ENCODE measurements around the gene TRIM54.

Gene TRIM54

DNA sequence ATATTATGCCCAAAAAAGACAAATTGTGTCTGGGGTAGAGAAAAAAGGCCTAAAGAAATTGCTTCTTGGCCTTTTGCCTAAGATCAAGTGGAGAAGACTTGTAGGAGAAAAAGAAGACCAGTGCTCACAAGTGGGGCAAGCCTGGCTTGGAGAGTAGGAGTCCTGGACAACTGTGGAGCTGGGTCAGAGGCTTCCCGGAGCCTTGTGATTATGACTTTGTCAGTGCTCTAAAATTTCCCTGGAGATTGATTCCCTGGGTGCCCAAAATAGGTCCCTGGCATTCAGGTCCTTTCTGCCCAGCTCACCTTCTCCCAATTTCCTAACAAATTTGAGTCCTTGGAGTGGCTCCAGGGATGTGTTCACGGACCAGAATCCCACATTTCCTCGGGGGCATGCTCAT, 787 bp upstream of the TRIM54 start:
- Histone ChIP-seq H3K27ac (ENCODE audit: insufficient read depth, low read depth, low read length, poor library complexity, severe bottlenecking) (no peak overlapping the region), H3K36me3 (ENCODE audit: control insufficient read depth, insufficient read depth, low read length) (no peaks in the 10 kb centered on the region), H3K4me1 (ENCODE audit: control insufficient read depth, insufficient read depth, low read length) (peaks cover 9% of the 10 kb centered on the region), H3K4me3 (ENCODE audit: insufficient read depth, low read depth, low read length) (no peak overlapping the region), H3K27me3 (ENCODE audit: control insufficient read depth, insufficient read depth, low read length, poor library complexity, severe bottlenecking) (peaks cover 8% of the 10 kb centered on the region), H3K9me3 (ENCODE audit: control insufficient read depth, low read length) (no peaks in the 10 kb centered on the region)
- WGBS, 2 experiments = 89 to 92% methylated on average over 3 of the region's 3 CpGs

GRCh38 chr2:27282892-27283291, 663 bp downstream of the TRIM54 start:
- WGBS, 2 experiments = 47 to 53% methylated on average over 5 of the region's 5 CpGs
- no peak overlapping the region for H3K4me3 ChIP-seq (ENCODE audit: insufficient read depth, low read depth, low read length)
- peaks cover 8% of the 10 kb centered on the region for H3K27me3 ChIP-seq (ENCODE audit: control insufficient read depth, insufficient read depth, low read length, poor library complexity, severe bottlenecking)
- H3K36me3 ChIP-seq (ENCODE audit: control insufficient read depth, insufficient read depth, low read length) = no peaks in the 10 kb centered on the region
- H3K9me3 ChIP-seq (ENCODE audit: control insufficient read depth, low read length) = no peaks in the 10 kb centered on the region
- H3K27ac ChIP-seq (ENCODE audit: insufficient read depth, low read depth, low read length, poor library complexity, severe bottlenecking) = no peak overlapping the region
- peaks cover 9% of the 10 kb centered on the region for H3K4me1 ChIP-seq (ENCODE audit: control insufficient read depth, insufficient read depth, low read length)

- 80% methylated on average over 1 of the region's 1 CpG; no CpG with 5 or more reads in 1 of the 2 experiments for WGBS, 2 experiments
Observed at GRCh38 chr2:27284996-27285395, 2.8 kb downstream of the TRIM54 start.

GRCh38 chr2:27285481-27285880, 3.3 kb downstream of the TRIM54 start:
- 58 to 64% methylated on average over 5 to 6 of the region's 6 CpGs for WGBS, 2 experiments
- Histone ChIP-seq H3K27me3 (ENCODE audit: control insufficient read depth, insufficient read depth, low read length, poor library complexity, severe bottlenecking) (peaks cover 8% of the 10 kb centered on the region), H3K36me3 (ENCODE audit: control insufficient read depth, insufficient read depth, low read length) (no peaks in the 10 kb centered on the region), H3K9me3 (ENCODE audit: control insufficient read depth, low read length) (no peaks in the 10 kb centered on the region), H3K4me1 (ENCODE audit: control insufficient read depth, insufficient read depth, low read length) (peaks cover 9% of the 10 kb centered on the region), H3K4me3 (ENCODE audit: insufficient read depth, low read depth, low read length) (no peak overlapping the region), H3K27ac (ENCODE audit: insufficient read depth, low read depth, low read length, poor library complexity, severe bottlenecking) (no peak overlapping the region)

More at GRCh38 chr2:27284996-27285395, 2.8 kb downstream of the TRIM54 start:
- Histone ChIP-seq H3K36me3 (ENCODE audit: control insufficient read depth, insufficient read depth, low read length) (no peaks in the 10 kb centered on the region), H3K9me3 (ENCODE audit: control insufficient read depth, low read length) (no peaks in the 10 kb centered on the region), H3K4me3 (ENCODE audit: insufficient read depth, low read depth, low read length) (no peak overlapping the region), H3K27me3 (ENCODE audit: control insufficient read depth, insufficient read depth, low read length, poor library complexity, severe bottlenecking) (peaks cover 8% of the 10 kb centered on the region), H3K27ac (ENCODE audit: insufficient read depth, low read depth, low read length, poor library complexity, severe bottlenecking) (no peak overlapping the region), H3K4me1 (ENCODE audit: control insufficient read depth, insufficient read depth, low read length) (peaks cover 9% of the 10 kb centered on the region)

GRCh38 chr2:27288610-27289009, 6.4 kb downstream of the TRIM54 start:
- peaks cover 10% of the 10 kb centered on the region for H3K27me3 ChIP-seq (ENCODE audit: control insufficient read depth, insufficient read depth, low read length, poor library complexity, severe bottlenecking)
- 88 to 100% methylated on average over 2 to 3 of the region's 3 CpGs for WGBS, 2 experiments
- H3K4me3 ChIP-seq (ENCODE audit: insufficient read depth, low read depth, low read length) = no peak overlapping the region
- H3K4me1 ChIP-seq (ENCODE audit: control insufficient read depth, insufficient read depth, low read length) = no peaks in the 10 kb centered on the region
- H3K9me3 ChIP-seq (ENCODE audit: control insufficient read depth, low read length) = no peaks in the 10 kb centered on the region
- H3K36me3 ChIP-seq (ENCODE audit: control insufficient read depth, insufficient read depth, low read length) = no peaks in the 10 kb centered on the region
- no peak overlapping the region for H3K27ac ChIP-seq (ENCODE audit: insufficient read depth, low read depth, low read length, poor library complexity, severe bottlenecking)

GRCh38 chr2:27290549-27290948, 8.3 kb downstream of the TRIM54 start:
- H3K4me1 ChIP-seq (ENCODE audit: control insufficient read depth, insufficient read depth, low read length) = no peaks in the 10 kb centered on the region
- no peaks in the 10 kb centered on the region for H3K9me3 ChIP-seq (ENCODE audit: control insufficient read depth, low read length)
- no peaks in the 10 kb centered on the region for H3K36me3 ChIP-seq (ENCODE audit: control insufficient read depth, insufficient read depth, low read length)
- H3K27ac ChIP-seq (ENCODE audit: insufficient read depth, low read depth, low read length, poor library complexity, severe bottlenecking) = no peak overlapping the region
- no peak overlapping the region for H3K4me3 ChIP-seq (ENCODE audit: insufficient read depth, low read depth, low read length)
- 93 to 98% methylated on average over 5 of the region's 5 CpGs for WGBS, 2 experiments
- H3K27me3 ChIP-seq (ENCODE audit: control insufficient read depth, insufficient read depth, low read length, poor library complexity, severe bottlenecking) = peaks cover 6% of the 10 kb centered on the region

GRCh38 chr2:27291865-27292264, 9.6 kb downstream of the TRIM54 start:
- no peaks in the 10 kb centered on the region for H3K4me1 ChIP-seq (ENCODE audit: control insufficient read depth, insufficient read depth, low read length)
- H3K27ac ChIP-seq (ENCODE audit: insufficient read depth, low read depth, low read length, poor library complexity, severe bottlenecking) = no peak overlapping the region
- WGBS, 2 experiments = 32 to 34% methylated on average over 6 of the region's 6 CpGs
- H3K27me3 ChIP-seq (ENCODE audit: control insufficient read depth, insufficient read depth, low read length, poor library complexity, severe bottlenecking) = peaks cover 6% of the 10 kb centered on the region
- H3K9me3 ChIP-seq (ENCODE audit: control insufficient read depth, low read length) = no peaks in the 10 kb centered on the region
- no peak overlapping the region for H3K4me3 ChIP-seq (ENCODE audit: insufficient read depth, low read depth, low read length)
- no peaks in the 10 kb centered on the region for H3K36me3 ChIP-seq (ENCODE audit: control insufficient read depth, insufficient read depth, low read length)

DNA sequence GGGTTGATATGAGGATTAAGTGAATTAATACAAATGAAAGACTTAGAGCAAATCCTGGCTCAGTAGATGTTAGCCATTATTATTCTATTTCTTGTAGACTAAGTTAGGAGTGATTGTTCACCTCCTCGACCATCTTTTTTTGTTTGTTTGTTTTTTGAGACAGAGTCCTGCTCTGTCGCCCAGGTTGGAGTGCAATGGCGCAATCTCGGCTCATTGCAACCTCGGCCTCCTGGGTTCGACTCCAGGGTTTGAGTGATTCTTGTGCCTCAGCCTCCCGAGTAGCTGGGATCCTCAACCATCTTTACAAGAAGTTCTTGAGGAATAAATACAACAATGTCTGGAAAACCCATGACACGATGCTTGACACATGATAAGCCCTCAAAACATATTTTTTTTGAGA, 12.7 kb downstream of the TRIM54 start:
- Histone ChIP-seq H3K9me3 (ENCODE audit: control insufficient read depth, low read length) (no peaks in the 10 kb centered on the region), H3K36me3 (ENCODE audit: control insufficient read depth, insufficient read depth, low read length) (no peaks in the 10 kb centered on the region), H3K27me3 (ENCODE audit: control insufficient read depth, insufficient read depth, low read length, poor library complexity, severe bottlenecking) (peaks cover 6% of the 10 kb centered on the region), H3K4me1 (ENCODE audit: control insufficient read depth, insufficient read depth, low read length) (no peaks in the 10 kb centered on the region), H3K4me3 (ENCODE audit: insufficient read depth, low read depth, low read length) (no peak overlapping the region), H3K27ac (ENCODE audit: insufficient read depth, low read depth, low read length, poor library complexity, severe bottlenecking) (no peak overlapping the region)
- 89 to 92% methylated on average over 8 of the region's 8 CpGs for WGBS, 2 experiments

DNA sequence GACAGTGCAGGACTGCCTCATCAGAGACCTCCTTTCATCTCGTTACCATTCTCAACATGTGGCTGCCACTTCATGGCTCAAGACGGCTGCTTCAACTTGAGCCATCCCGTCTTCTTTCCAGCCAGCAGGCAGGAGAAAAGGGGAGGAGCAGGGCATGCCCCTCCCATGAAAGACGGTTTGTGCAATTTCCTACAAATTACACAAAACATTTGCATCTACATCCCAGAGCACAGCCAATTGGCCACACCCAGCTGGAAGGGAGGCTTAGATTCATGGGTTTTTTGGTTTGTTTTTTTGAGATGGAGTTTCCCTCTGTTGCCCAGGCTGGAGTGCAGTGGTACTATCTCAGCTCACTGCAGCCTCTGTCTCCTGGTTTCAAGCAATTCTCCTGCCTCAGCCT, 14.3 kb downstream of the TRIM54 start:
- 76 to 79% methylated on average over 3 to 4 of the region's 4 CpGs for WGBS, 2 experiments
- H3K4me3 ChIP-seq (ENCODE audit: insufficient read depth, low read depth, low read length) = no peak overlapping the region
- H3K27me3 ChIP-seq (ENCODE audit: control insufficient read depth, insufficient read depth, low read length, poor library complexity, severe bottlenecking) = peaks cover 6% of the 10 kb centered on the region
- no peak overlapping the region for H3K27ac ChIP-seq (ENCODE audit: insufficient read depth, low read depth, low read length, poor library complexity, severe bottlenecking)
- H3K9me3 ChIP-seq (ENCODE audit: control insufficient read depth, low read length) = no peaks in the 10 kb centered on the region
- H3K36me3 ChIP-seq (ENCODE audit: control insufficient read depth, insufficient read depth, low read length) = no peaks in the 10 kb centered on the region
- H3K4me1 ChIP-seq (ENCODE audit: control insufficient read depth, insufficient read depth, low read length) = no peaks in the 10 kb centered on the region

DNA sequence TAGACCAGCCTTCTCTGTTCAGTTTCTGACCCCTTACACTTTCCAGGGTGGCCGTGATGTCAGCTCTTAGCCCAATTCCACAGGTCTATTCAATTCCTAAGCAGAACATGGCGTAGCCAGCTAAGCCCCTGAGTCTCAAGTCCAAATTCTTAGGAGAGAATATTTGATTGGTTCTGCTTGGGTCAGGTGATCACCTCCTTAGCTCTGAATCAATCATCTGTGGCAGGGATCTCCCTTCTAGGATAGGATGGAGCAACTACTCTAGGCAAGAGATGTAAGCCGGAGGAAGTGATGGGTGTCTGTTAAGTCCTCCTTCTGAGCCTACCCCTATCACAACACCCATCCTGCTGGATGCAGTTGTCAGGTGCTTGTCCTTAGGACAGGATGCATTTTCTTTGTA, 15.0 kb downstream of the TRIM54 start:
- H3K9me3 ChIP-seq (ENCODE audit: control insufficient read depth, low read length) = no peaks in the 10 kb centered on the region
- WGBS, 2 experiments = 91 to 97% methylated on average over 3 of the region's 3 CpGs
- no peaks in the 10 kb centered on the region for H3K27me3 ChIP-seq (ENCODE audit: control insufficient read depth, insufficient read depth, low read length, poor library complexity, severe bottlenecking)

More for the DNA sequence above, 15.0 kb downstream of the TRIM54 start:
- Histone ChIP-seq H3K4me1 (ENCODE audit: control insufficient read depth, insufficient read depth, low read length) (no peaks in the 10 kb centered on the region), H3K4me3 (ENCODE audit: insufficient read depth, low read depth, low read length) (no peak overlapping the region), H3K27ac (ENCODE audit: insufficient read depth, low read depth, low read length, poor library complexity, severe bottlenecking) (no peak overlapping the region), H3K36me3 (ENCODE audit: control insufficient read depth, insufficient read depth, low read length) (no peaks in the 10 kb centered on the region)
